GM12878 (cell line): Measurements from ENCODE around the gene CLINT1. TPM values are rescaled to one million over a fixed set of nuclear protein-coding genes. Genes with fewer than 3 reads are reported as not detected.

Experiments
- ATAC-seq: fragments of 200-7000 bp; cut with Tn5 transposase; 3 replicates; pipeline ENCODE4 v1.9.1; 2020; ENCODE audit warnings: mild to moderate bottlenecking, moderate library complexity
- BruUV-seq: library from RNA; stranded (reverse); fragments of 400-500 nt; replicated peaks from 2 replicates; lab custom pipeline; 2021; lab: Mats Ljungman, UMichigan
- CTCF ChIA-PET: fragments of 300-600 bp; sonication (Branson Sonifier 250); formaldehyde crosslinking; extraction: SDS; loops from one replicate; lab custom pipeline; 2021; ENCODE audit warnings: inconsistent platforms; lab: Yijun Ruan, JAX
- POLR2A ChIA-PET: fragments of 350-600 bp; formaldehyde crosslinking; extraction: SDS; loops from one replicate; lab custom pipeline; 2021; ENCODE audit warnings: inconsistent platforms; lab: Charles Lee
- RAD21 ChIA-PET: fragments of 300-600 bp; sonication (Branson Sonifier 250); formaldehyde crosslinking; loops from one replicate; lab custom pipeline; 2023; ENCODE audit warnings: antibody characterized with exemption; ENCODE audit not compliant: unreplicated experiment; lab: Charles Lee
- SMC1A ChIA-PET: fragments of 300-600 bp; sonication (Branson Sonifier 250); formaldehyde crosslinking; loops from one replicate; lab custom pipeline; 2023; ENCODE audit not compliant: unreplicated experiment, uncharacterized antibody; lab: Charles Lee
- DNase-seq: peaks from one replicate; pipeline ENCODE4 v3.0.0-alpha.2; 2011; ENCODE audit warnings: low read depth, low spot score
- FAIRE-seq: peaks from 3 replicates; lab custom pipeline; 2011; peaks lifted over from hg19 to GRCh38; lab: Jason Lieb, UNC
- H2AFZ ChIP-seq: 2 replicates; pipeline ENCODE4 v1.6.0; 2011; ENCODE audit warnings: low read depth, low read length, control low read depth; ENCODE audit not compliant: control insufficient read depth
- H3K27ac ChIP-seq: 2 replicates; pipeline ENCODE4 v1.5.1; 2011; ENCODE audit warnings: control low read depth; ENCODE audit not compliant: control insufficient read depth, insufficient read depth
- H3K27me3 ChIP-seq, 2 experiments: replicated peaks in 1 of 2; 2 replicates each; pipeline versions ENCODE4 v1.6.0 to v1.6.1; 2011; ENCODE audit warnings: low read length in 1 of 2; ENCODE audit not compliant: control insufficient read depth in 2 of 2, insufficient read depth in 2 of 2
- H3K36me3 ChIP-seq, 2 experiments: 2 replicates each; pipeline ENCODE4 v1.5.1; 2011; ENCODE audit warnings: low read length in 1 of 2; ENCODE audit not compliant: control insufficient read depth in 2 of 2, insufficient read depth in 2 of 2
- H3K4me1 ChIP-seq: 2 replicates; pipeline ENCODE4 v1.6.1; 2011; ENCODE audit warnings: mild to moderate bottlenecking, low read length, moderate library complexity, mixed read lengths; ENCODE audit not compliant: control insufficient read depth, insufficient read depth
- H3K4me2 ChIP-seq: 2 replicates; pipeline ENCODE4 v1.6.0; 2011; ENCODE audit warnings: control low read depth; ENCODE audit not compliant: control insufficient read depth, insufficient read depth
- H3K4me3 ChIP-seq: fragments of 200-600 bp; sonication (generic); 2 replicates; pipeline ENCODE4 v1.5.1; 2016
- H3K79me2 ChIP-seq: 2 replicates; pipeline ENCODE4 v1.6.0; 2011; ENCODE audit warnings: low read length; ENCODE audit not compliant: control insufficient read depth, insufficient read depth
- H3K9ac ChIP-seq: 2 replicates; pipeline ENCODE4 v1.8.0; 2011; ENCODE audit warnings: low read length, control low read depth, mixed read lengths; ENCODE audit not compliant: control insufficient read depth, insufficient read depth
- H3K9me3 ChIP-seq: replicated peaks from 3 replicates; pipeline ENCODE4 v1.5.1; 2011; ENCODE audit warnings: mild to moderate bottlenecking, low read length; ENCODE audit not compliant: control insufficient read depth, insufficient read depth
- H4K20me1 ChIP-seq: 2 replicates; pipeline ENCODE4 v1.6.0; 2011; ENCODE audit not compliant: control insufficient read depth, insufficient read depth
- ASH2L ChIP-seq: fragments of 300-600, 200-600 bp; sonication (generic); IDR thresholded peaks from 2 replicates; pipeline ENCODE4 v1.6.1; 2017; ENCODE audit warnings: low read depth, mild to moderate bottlenecking, borderline replicate concordance
- BCLAF1 ChIP-seq: fragments of 450-650 bp; IDR thresholded peaks from 2 replicates; pipeline ENCODE4 v1.6.1; 2017; ENCODE audit warnings: antibody characterized with exemption, mild to moderate bottlenecking, moderate library complexity
- EZH2 ChIP-seq: IDR thresholded peaks from 2 replicates; pipeline ENCODE4 v1.6.1; 2012; ENCODE audit warnings: low read depth, mild to moderate bottlenecking, control low read depth, inconsistent platforms, low read length, borderline replicate concordance; ENCODE audit not compliant: control insufficient read depth
- MXI1 ChIP-seq: fragments of 150-350 bp; IDR thresholded peaks from 2 replicates; pipeline ENCODE4 v1.6.1; 2011; ENCODE audit warnings: low read depth, mild to moderate bottlenecking, inconsistent platforms, low read length, improper control_type of control experiment
- SUPT20H ChIP-seq: IDR thresholded peaks from 2 replicates; pipeline ENCODE4 v1.6.1; 2011; ENCODE audit warnings: low read depth, mild to moderate bottlenecking, low read length, moderate library complexity, borderline replicate concordance; ENCODE audit not compliant: control insufficient read depth
- ZSCAN29 ChIP-seq: fragments of 450-650 bp; IDR thresholded peaks from 2 replicates; pipeline ENCODE4 v1.6.1; 2017; ENCODE audit warnings: mild to moderate bottlenecking, moderate library complexity
- WGBS: methylation state at CpG from one replicate; pipeline ENCODE4 v1.1.6; 2016; ENCODE audit warnings: low lambda C conversion rate; ENCODE audit not compliant: insufficient replicate concordance, insufficient coverage; ENCODE audit errors: missing lambda C conversion rate; 5-methylcytosine and 5-hydroxymethylcytosine counted together
- in situ Hi-C: fragments of 300-500 bp; cut with MboI; formaldehyde crosslinking; loops from 9 replicates; pipeline ENCODE4 v1.14.3; 2018; ENCODE audit warnings: mixed read lengths
- intact Hi-C: fragments of 100-400 bp; cut with micrococcal nuclease; formaldehyde crosslinking; loops from one replicate; pipeline ENCODE4 v1.14.2; 2022; ENCODE audit not compliant: unreplicated experiment
- polyA plus RNA-seq, 11 experiments: library from polyadenylated mRNA; depleted of rRNA in 4 of 11; unstranded in 6 of 11; stranded (reverse) in 5 of 11; fragments of >200 nt; fragmentation: Nextera tagmentation in 4 of 11; fragmentation: Illumina TruSeq in 1 of 11; extraction: Ambion mirVana in 4 of 11; extraction: Trizol in 1 of 11; gene quantifications; 1 replicate in 1 of 11; 2 replicates in 10 of 11; pipeline versions ENCODE4 v1.2.1 to v1.2.3, GENCODE V29; 2011 to 2016; ENCODE audit warnings: inconsistent platforms in 2 of 11, missing spikeins in 2 of 11, low read depth in 1 of 11
- total RNA-seq, 4 experiments: library from RNA; depleted of rRNA in 3 of 4; stranded (reverse); fragments of >200 nt in 3 of 4; fragmentation: Illumina TruSeq in 1 of 4; extraction: Trizol in 1 of 4; gene quantifications; 2 replicates each; pipeline versions ENCODE4 v1.2.1 to v1.2.3, GENCODE V29; 2013 to 2021
- TF ChIP-seq, protein P1 (sequence below): IDR thresholded peaks from 2 replicates; pipeline ENCODE4 v1.6.1; 2011; ENCODE audit warnings: low read depth, low read length, improper control_type of control experiment, borderline replicate concordance

Gene CLINT1
- total and polyA plus RNA-seq, 10 of the 15 experiments (the other 5 are each of a cell fraction or from before 2014, with no cell fraction given), result 30.0 to 136 (median 105) TPM

DNA sequence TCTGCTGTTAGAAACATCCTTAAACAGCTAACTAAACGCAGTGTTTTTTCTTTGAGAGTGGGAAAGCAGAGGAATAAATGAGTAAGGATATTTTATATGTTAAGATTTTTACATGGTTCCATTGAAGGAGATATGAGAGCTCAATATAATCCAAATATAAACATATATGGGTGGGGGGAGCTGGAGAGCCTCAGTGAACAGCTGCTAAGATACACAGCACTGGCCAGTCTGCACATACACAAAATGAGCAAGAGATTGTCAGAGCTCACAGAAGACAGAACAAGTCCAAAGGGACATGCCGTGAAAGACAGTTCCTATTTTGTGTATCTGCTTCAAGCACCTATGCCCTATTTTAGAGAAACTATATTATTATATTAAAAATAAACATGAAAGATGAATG lies 46.9 kb downstream of the CLINT1 start:
- ChIA-PET POLR2A (interaction anchor here (1.9 kb wide), 1 partner anchor 11 kb away, joined by 4 read pairs; no protein-coding TSS in a partner anchor), RAD21 (interaction anchor here (4.1 kb wide), 1 partner anchor 137 kb away, joined by 25 read pairs; no protein-coding TSS in a partner anchor), SMC1A (interaction anchor here (0.8 to 6.1 kb wide), 5 partner anchors 11 to 138 kb away, joined by 4 to 44 read pairs (median 7); no protein-coding TSS in a partner anchor), CTCF (interaction anchor here (0.6 to 3.0 kb wide), 12 partner anchors 8 to 1320 kb away, joined by 3 to 33 read pairs (median 5); no protein-coding TSS in a partner anchor)
- intact Hi-C loops (no loop called here), in situ Hi-C loops (no loop called here)
- Histone ChIP-seq H3K36me3 (peaks cover 6 to 11% of the 10 kb centered on the region in 2 experiments), H3K4me3 (no peak overlapping the region), H2AFZ (no peak overlapping the region), H3K27ac (no peak overlapping the region), H4K20me1 (no peaks in the 10 kb centered on the region), H3K4me1 (no peaks in the 10 kb centered on the region), H3K9ac (no peak overlapping the region), H3K27me3 (no peaks in the 10 kb centered on the region), H3K4me2 (no peak overlapping the region), H3K9me3 (no peaks in the 10 kb centered on the region), H3K79me2 (no peaks in the 10 kb centered on the region)
- no peak for FAIRE-seq
- no TSS peak for BruUV-seq
- TF ChIP-seq EZH2 (no peak), BCLAF1 (no peak), ZSCAN29 (no peak), SUPT20H (no peak), ASH2L (no peak), MXI1 (no peak)
- TF ChIP-seq, protein P1, sequence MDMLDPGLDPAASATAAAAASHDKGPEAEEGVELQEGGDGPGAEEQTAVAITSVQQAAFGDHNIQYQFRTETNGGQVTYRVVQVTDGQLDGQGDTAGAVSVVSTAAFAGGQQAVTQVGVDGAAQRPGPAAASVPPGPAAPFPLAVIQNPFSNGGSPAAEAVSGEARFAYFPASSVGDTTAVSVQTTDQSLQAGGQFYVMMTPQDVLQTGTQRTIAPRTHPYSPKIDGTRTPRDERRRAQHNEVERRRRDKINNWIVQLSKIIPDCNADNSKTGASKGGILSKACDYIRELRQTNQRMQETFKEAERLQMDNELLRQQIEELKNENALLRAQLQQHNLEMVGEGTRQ, result no peak
- ATAC-seq, result no peak
- 81% methylated on average over 2 of the region's 2 CpGs for WGBS
- no peak for DNase-seq
